Measurements from ENCODE around the gene NAA35. TPM values are rescaled to one million over a fixed set of nuclear protein-coding genes. Genes with fewer than 3 reads are reported as not detected.

NAA35 gene
- total and polyA plus RNA-seq, 2 of the 8 experiments (the other 6 are each of a cell fraction or from before 2014, with no cell fraction given): 12.9 to 35.2 TPM

DNA sequence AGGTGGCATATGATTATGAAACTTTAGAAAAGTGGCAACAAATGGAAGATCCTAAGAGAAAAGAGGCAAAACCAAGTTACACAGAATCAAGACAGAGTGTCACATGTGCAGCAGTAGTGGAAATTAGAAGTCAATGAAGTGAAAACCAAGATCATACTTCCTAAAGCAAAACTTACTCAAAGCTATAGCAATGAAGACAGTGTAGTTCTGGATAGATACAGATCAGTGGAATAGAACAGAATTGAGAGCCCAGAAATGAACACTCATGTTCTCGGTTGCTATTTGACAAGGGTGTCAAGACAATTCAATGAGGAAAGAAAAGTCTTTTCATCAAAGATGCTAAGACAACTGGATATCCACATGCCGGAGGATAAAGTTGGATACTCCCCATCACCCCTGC is 43.5 kb downstream of the NAA35 start:
- CTCF ChIA-PET (ENCODE audit: partially characterized antibody): interaction anchor here (0.6 to 1.3 kb wide), 3 partner anchors 51 to 84 kb away, joined by 3 read pairs; no protein-coding TSS in a partner anchor
- H4K8ac ChIP-seq (ENCODE audit: extremely low read depth, insufficient read depth, low read length): no peak overlapping the region
- no peak for TF ChIP-seq CHD1 (IDR thresholded peaks at IDR 0.05; ENCODE audit: low read depth, low read length)
- TF ChIP-seq EZH2 (IDR thresholded peaks at IDR 0.05; ENCODE audit: low read depth, low read length, severe bottlenecking): no peak
- TF ChIP-seq GABPA (IDR thresholded peaks at IDR 0.05; ENCODE audit: borderline replicate concordance, insufficient read depth, low read length): no peak
- no peak for TF ChIP-seq CBX5 (IDR thresholded peaks at IDR 0.05; ENCODE audit: low read depth, low read length)
- TF ChIP-seq ZNF274 (IDR thresholded peaks at IDR 0.05; ENCODE audit: borderline replicate concordance, extremely low read depth, low read length): no peak
- no peak for TF ChIP-seq CREB1 (IDR thresholded peaks at IDR 0.05)
- no peak for TF ChIP-seq NRF1 (IDR thresholded peaks at IDR 0.05; ENCODE audit: low read depth, low read length)
- no peak for TF ChIP-seq YY1 (IDR thresholded peaks at IDR 0.05; ENCODE audit: low read depth, low read length)
- TF ChIP-seq KDM5A (IDR thresholded peaks at IDR 0.05; ENCODE audit: low read length): no peak
- no peak for TF ChIP-seq RFX5 (IDR thresholded peaks at IDR 0.05; ENCODE audit: borderline replicate concordance, low read depth, low read length)
- TF ChIP-seq POLR2A (IDR thresholded peaks at IDR 0.05; ENCODE audit: control extremely low read depth in 1 of 2, low read depth in 2 of 2, low read length in 2 of 2): no peak
- no peak for TF ChIP-seq HDAC2 (IDR thresholded peaks at IDR 0.05; ENCODE audit: borderline replicate concordance in 1 of 2, low read depth in 2 of 2, low read length in 2 of 2)
- TF ChIP-seq ASH2L (IDR thresholded peaks at IDR 0.05; ENCODE audit: low read length): no peak
- no peak for TF ChIP-seq RAD21 (IDR thresholded peaks at IDR 0.05 in 1 of 2, conservative IDR thresholded peaks at IDR 0.05 in 1 of 2; ENCODE audit: low read depth in 2 of 2, low read length in 2 of 2)

More for the DNA sequence above, 43.5 kb downstream of the NAA35 start:
- Histone ChIP-seq H3K14ac (ENCODE audit: insufficient read length) (no peak overlapping the region), H2AFZ (ENCODE audit: low read length) (no peak overlapping the region), H3K79me1 (ENCODE audit: low read depth, low read length) (no peaks in the 10 kb centered on the region), H4K20me1 (replicated peaks in 1 of 2; ENCODE audit: control insufficient read depth in 1 of 2, insufficient read depth in 2 of 2, low read length in 2 of 2) (no peaks in the 10 kb centered on the region), H2BK5ac (ENCODE audit: low read depth, low read length) (no peak overlapping the region), H2BK15ac (ENCODE audit: low read length) (no peak overlapping the region), H3K4me3 (ENCODE audit: extremely low read depth in 1 of 4, insufficient read depth in 2 of 4, low read depth in 3 of 4, low read length in 4 of 4) (no peak overlapping the region), H3K79me2 (ENCODE audit: control insufficient read depth in 1 of 2, insufficient read depth in 2 of 2, low read length in 2 of 2) (no peaks in the 10 kb centered on the region), H3K18ac (ENCODE audit: extremely low read depth, low read length) (no peak overlapping the region), H4K91ac (replicated peaks; ENCODE audit: insufficient read length, low read length) (no peak overlapping the region), H3K9me3 (ENCODE audit: insufficient read depth in 2 of 2, low read depth in 1 of 2, low read length in 1 of 2) (no peaks in the 10 kb centered on the region), H3K23me2 (ENCODE audit: low read depth, low read length) (no peaks in the 10 kb centered on the region), H3K23ac (ENCODE audit: insufficient read length) (no peak overlapping the region), H2BK12ac (ENCODE audit: low read depth, low read length) (no peak overlapping the region), H3K4ac (replicated peaks; ENCODE audit: insufficient read length, low read depth, low read length) (no peak overlapping the region), H2BK20ac (ENCODE audit: low read length) (no peak overlapping the region), H3K36me3 (ENCODE audit: control insufficient read depth in 2 of 4, insufficient read depth in 4 of 4, low read length in 3 of 4) (peaks cover 0 to 45% (median 13%) of the 10 kb centered on the region in 4 experiments; a peak in 7 of 8 replicates), H3K56ac (replicated peaks; ENCODE audit: insufficient read length, low read depth, low read length) (no peak overlapping the region), H4K5ac (ENCODE audit: insufficient read length, low read depth, low read length) (no peak overlapping the region), H3K4me1 (replicated peaks in 1 of 4; ENCODE audit: control insufficient read depth in 3 of 4, insufficient read depth in 4 of 4, low read length in 3 of 4) (no peaks in the 10 kb centered on the region), H3K9ac (replicated peaks in 1 of 4; ENCODE audit: extremely low read depth in 1 of 4, low read depth in 3 of 4, low read length in 3 of 4) (no peak overlapping the region), H2BK120ac (replicated peaks; ENCODE audit: low read depth, low read length) (no peak overlapping the region), H3K27ac (ENCODE audit: low read depth, low read length) (no peak overlapping the region), H3K4me2 (ENCODE audit: insufficient read depth in 1 of 2, low read depth in 2 of 2, low read length in 2 of 2) (no peak overlapping the region), H2AK5ac (ENCODE audit: low read depth, low read length) (no peak overlapping the region), H3K27me3 (replicated peaks in 1 of 4; ENCODE audit: control insufficient read depth in 3 of 4, extremely low read depth in 1 of 4, insufficient read depth in 3 of 4, low read length in 3 of 4) (no peaks in the 10 kb centered on the region)
- no peak for DNase-seq (ENCODE audit: low read depth in 1 of 2, low spot score in 2 of 2)
- 91% methylated on average over 2 of the region's 2 CpGs; no CpG with 5 or more reads in 1 of the 2 experiments for WGBS, 2 experiments (ENCODE audit: extremely low coverage in 1 of 2, insufficient coverage in 1 of 2, insufficient read length in 1 of 2, insufficient replicate concordance in 2 of 2, low coverage in 1 of 2, low lambda C conversion rate in 2 of 2, missing lambda C conversion rate in 1 of 2)
- FAIRE-seq: no peak
- POLR2A ChIA-PET (ENCODE audit: partially characterized antibody): interaction anchor here (1.0 kb wide), 1 partner anchor 14 kb away, joined by 3 read pairs; no protein-coding TSS in a partner anchor
